ENCODE results near the gene SCCPDH.
"Not testable (repeated sequence)": the region's sequence is repeated elsewhere in the genome, so short reads cannot be mapped to it uniquely, and the experiment has no call there.

Gene SCCPDH

DNA sequence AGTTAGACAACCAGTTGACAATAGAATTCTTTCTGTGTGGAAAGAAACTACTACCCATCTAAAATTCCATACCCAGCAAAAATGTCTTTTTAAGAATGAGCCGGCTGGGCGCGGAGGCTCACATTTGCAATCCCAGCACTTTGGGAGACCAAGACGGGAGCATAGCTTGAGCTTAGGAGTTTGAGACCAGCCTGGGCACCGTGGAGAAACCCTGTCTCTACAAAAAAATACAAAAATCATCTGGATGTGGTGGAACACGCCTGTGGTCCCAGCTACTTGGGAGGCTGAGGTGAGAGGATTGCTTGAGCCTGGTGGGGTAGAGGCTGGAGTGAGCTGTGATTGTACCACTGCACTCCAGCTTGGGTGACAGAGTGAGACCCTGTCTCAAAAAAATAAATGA, 79.2 kb downstream of the SCCPDH start:
- no peak for TF ChIP-seq SUZ12 (IDR thresholded peaks at IDR 0.05)
- TF ChIP-seq LEF1 (IDR thresholded peaks at IDR 0.05; ENCODE audit: borderline replicate concordance), result no peak
- TF ChIP-seq NFRKB (IDR thresholded peaks at IDR 0.05), result no peak
- no peak for TF ChIP-seq HDGF (IDR thresholded peaks at IDR 0.05; ENCODE audit: borderline replicate concordance)
- no peak for TF ChIP-seq ELF4 (IDR thresholded peaks at IDR 0.05)
- TF ChIP-seq FOXK2 (IDR thresholded peaks at IDR 0.05), result no peak
- TF ChIP-seq SP1 (IDR thresholded peaks at IDR 0.05), result no peak
- ChIA-PET POLR2A (no interaction called here), CTCF (no interaction called here)
- DNase-seq (ENCODE audit: extremely low spot score), result no peak

- TF ChIP-seq BHLHE40 (IDR thresholded peaks at IDR 0.05; ENCODE audit: borderline replicate concordance), result no peak
- TF ChIP-seq SUZ12 (IDR thresholded peaks at IDR 0.05), result no peak
- no peak for TF ChIP-seq NFRKB (IDR thresholded peaks at IDR 0.05)
- ChIA-PET CTCF (no interaction called here), POLR2A (no interaction called here)
- no peak for DNase-seq (ENCODE audit: extremely low spot score)
Measured at GRCh38 chr1:246803883-246804282, 79.7 kb downstream of the SCCPDH start.

- CTCF ChIA-PET, result no interaction called here
- no peak for DNase-seq (ENCODE audit: extremely low spot score)
- POLR2A ChIA-PET, result no interaction called here
- no peak for TF ChIP-seq PKNOX1 (IDR thresholded peaks at IDR 0.05)
- TF ChIP-seq SUZ12 (IDR thresholded peaks at IDR 0.05), result no peak
- no peak for TF ChIP-seq FOXA1 (IDR thresholded peaks at IDR 0.05)
- TF ChIP-seq SP1 (IDR thresholded peaks at IDR 0.05), result no peak
- TF ChIP-seq ELF4 (IDR thresholded peaks at IDR 0.05), result no peak
- no peak for TF ChIP-seq BHLHE40 (IDR thresholded peaks at IDR 0.05; ENCODE audit: borderline replicate concordance)
- TF ChIP-seq FOXM1 (IDR thresholded peaks at IDR 0.05; ENCODE audit: borderline replicate concordance), result no peak
- TF ChIP-seq FOXK2 (IDR thresholded peaks at IDR 0.05), result no peak
- no peak for TF ChIP-seq ZNF384 (IDR thresholded peaks at IDR 0.05)
- no peak for TF ChIP-seq TARDBP (IDR thresholded peaks at IDR 0.05)
- TF ChIP-seq HDGF (IDR thresholded peaks at IDR 0.05; ENCODE audit: borderline replicate concordance), result no peak
- no peak for TF ChIP-seq NFRKB (IDR thresholded peaks at IDR 0.05)
- no peak for TF ChIP-seq CTBP1 (IDR thresholded peaks at IDR 0.05; ENCODE audit: borderline replicate concordance)
- no peak for TF ChIP-seq ARNT (IDR thresholded peaks at IDR 0.05)
- no peak for TF ChIP-seq LEF1 (IDR thresholded peaks at IDR 0.05; ENCODE audit: borderline replicate concordance)
- no peak for TF ChIP-seq L3MBTL2 (conservative IDR thresholded peaks at IDR 0.05)
Measured at GRCh38 chr1:246805135-246805716, 81.0 kb downstream of the SCCPDH start.

- CTCF ChIA-PET, result no interaction called here
- POLR2A ChIA-PET, result no interaction called here
- TF ChIP-seq HDGF (IDR thresholded peaks at IDR 0.05; ENCODE audit: borderline replicate concordance), result no peak
- DNase-seq (ENCODE audit: extremely low spot score), result no peak
Measured at GRCh38 chr1:246809473-246809872, 85.3 kb downstream of the SCCPDH start.

DNA sequence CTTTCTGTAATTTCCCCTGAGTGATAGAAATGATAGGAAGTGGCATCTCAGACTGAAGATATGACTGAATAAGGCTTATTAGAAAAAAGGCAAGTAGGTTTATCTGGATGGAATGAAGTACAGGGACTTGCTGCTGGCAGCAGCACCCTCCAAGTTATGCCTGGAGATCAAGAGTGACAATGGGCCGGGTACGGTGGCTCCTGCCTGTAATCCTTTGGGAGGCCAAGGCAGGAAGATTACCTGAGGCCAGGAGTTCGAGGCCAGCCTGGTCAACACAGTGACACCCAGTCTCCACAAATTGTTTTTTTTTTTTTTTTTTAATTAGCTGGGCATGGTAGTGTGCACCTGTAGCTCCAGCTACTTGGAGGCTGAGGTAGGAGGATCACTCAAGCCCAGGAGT, 87.8 kb downstream of the SCCPDH start:
- TF ChIP-seq PKNOX1 (IDR thresholded peaks at IDR 0.05), result no peak
- no peak for TF ChIP-seq ZNF384 (IDR thresholded peaks at IDR 0.05)
- TF ChIP-seq SUZ12 (IDR thresholded peaks at IDR 0.05), result no peak
- TF ChIP-seq ELF4 (IDR thresholded peaks at IDR 0.05), result no peak
- TF ChIP-seq L3MBTL2 (conservative IDR thresholded peaks at IDR 0.05), result no peak
- no peak for TF ChIP-seq FOXM1 (IDR thresholded peaks at IDR 0.05; ENCODE audit: borderline replicate concordance)
- TF ChIP-seq BHLHE40 (IDR thresholded peaks at IDR 0.05; ENCODE audit: borderline replicate concordance), result no peak
- no peak for TF ChIP-seq NFRKB (IDR thresholded peaks at IDR 0.05)
- no peak for TF ChIP-seq SP1 (IDR thresholded peaks at IDR 0.05)
- TF ChIP-seq CTBP1 (IDR thresholded peaks at IDR 0.05; ENCODE audit: borderline replicate concordance), result no peak
- TF ChIP-seq HDGF (IDR thresholded peaks at IDR 0.05; ENCODE audit: borderline replicate concordance), result no peak
- TF ChIP-seq LEF1 (IDR thresholded peaks at IDR 0.05; ENCODE audit: borderline replicate concordance), result no peak
- TF ChIP-seq TARDBP (IDR thresholded peaks at IDR 0.05), result no peak
- no peak for TF ChIP-seq FOXK2 (IDR thresholded peaks at IDR 0.05)
- TF ChIP-seq ARNT (IDR thresholded peaks at IDR 0.05), result no peak
- TF ChIP-seq FOXA1 (IDR thresholded peaks at IDR 0.05), result no peak
- POLR2A ChIA-PET, result no interaction called here
- CTCF ChIA-PET, result no interaction called here
- no peak for DNase-seq (ENCODE audit: extremely low spot score)

DNA sequence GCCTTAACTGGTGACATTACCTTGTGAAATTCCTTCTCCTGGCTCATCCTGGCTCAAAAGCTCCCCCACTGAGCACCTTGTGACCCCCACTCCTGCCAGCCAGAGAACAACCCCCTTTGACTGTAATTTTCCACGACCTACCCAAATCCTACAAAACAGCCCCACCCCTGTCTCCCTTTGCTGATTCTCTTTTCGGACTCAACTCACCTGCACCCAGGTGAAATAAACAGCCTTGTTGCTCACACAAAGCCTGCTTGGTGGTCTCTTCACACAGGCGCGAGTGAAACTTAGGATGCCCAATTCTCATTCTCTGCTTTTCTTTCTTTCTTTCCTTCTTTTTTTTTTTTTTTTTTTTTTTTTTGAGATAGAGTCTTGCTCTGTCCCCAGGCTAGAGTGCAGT, 89.1 kb downstream of the SCCPDH start:
- CTCF ChIA-PET; DNase-seq (ENCODE audit: extremely low spot score); POLR2A ChIA-PET: not testable (repeated sequence)

GRCh38 chr1:246814890-246815289, 90.7 kb downstream of the SCCPDH start:
- no peak for DNase-seq (ENCODE audit: extremely low spot score)
- ChIA-PET CTCF (no interaction called here), POLR2A (no interaction called here)
- TF ChIP-seq FOXA1 (IDR thresholded peaks at IDR 0.05) (no peak), BHLHE40 (IDR thresholded peaks at IDR 0.05; ENCODE audit: borderline replicate concordance) (no peak)

GRCh38 chr1:246815693-246816270, 91.6 kb downstream of the SCCPDH start:
- ChIA-PET POLR2A (no interaction called here), CTCF (no interaction called here)
- TF ChIP-seq FOXK2 (IDR thresholded peaks at IDR 0.05) (no peak), NFRKB (IDR thresholded peaks at IDR 0.05) (no peak), FOXM1 (IDR thresholded peaks at IDR 0.05; ENCODE audit: borderline replicate concordance) (no peak), LEF1 (IDR thresholded peaks at IDR 0.05; ENCODE audit: borderline replicate concordance) (no peak)
- DNase-seq (ENCODE audit: extremely low spot score), result no peak

Data from HEK293T (cell line).